HT1080 (cell line): Measurements from ENCODE around the gene CEP72. TPM values are rescaled to one million over a fixed set of nuclear protein-coding genes. Genes with fewer than 3 reads are reported as not detected.
"Not testable (repeated sequence)": the region's sequence is repeated elsewhere in the genome, so short reads cannot be mapped to it uniquely, and the experiment has no call there.

ENCODE experiments used
- DNase-seq: peaks from one replicate; pipeline ENCODE4 v3.0.0-alpha.2; 2015; ENCODE audit warnings: low read depth
- total RNA-seq: library from RNA; depleted of rRNA; stranded (reverse); fragments of >200 nt; shearing (Covaris generic); gene quantifications from 2 replicates; pipeline ENCODE4 v1.2.3, GENCODE V29; 2014

The CEP72 gene
- total RNA-seq, 1 experiment from 2014 or later = 16.0 TPM

DNA sequence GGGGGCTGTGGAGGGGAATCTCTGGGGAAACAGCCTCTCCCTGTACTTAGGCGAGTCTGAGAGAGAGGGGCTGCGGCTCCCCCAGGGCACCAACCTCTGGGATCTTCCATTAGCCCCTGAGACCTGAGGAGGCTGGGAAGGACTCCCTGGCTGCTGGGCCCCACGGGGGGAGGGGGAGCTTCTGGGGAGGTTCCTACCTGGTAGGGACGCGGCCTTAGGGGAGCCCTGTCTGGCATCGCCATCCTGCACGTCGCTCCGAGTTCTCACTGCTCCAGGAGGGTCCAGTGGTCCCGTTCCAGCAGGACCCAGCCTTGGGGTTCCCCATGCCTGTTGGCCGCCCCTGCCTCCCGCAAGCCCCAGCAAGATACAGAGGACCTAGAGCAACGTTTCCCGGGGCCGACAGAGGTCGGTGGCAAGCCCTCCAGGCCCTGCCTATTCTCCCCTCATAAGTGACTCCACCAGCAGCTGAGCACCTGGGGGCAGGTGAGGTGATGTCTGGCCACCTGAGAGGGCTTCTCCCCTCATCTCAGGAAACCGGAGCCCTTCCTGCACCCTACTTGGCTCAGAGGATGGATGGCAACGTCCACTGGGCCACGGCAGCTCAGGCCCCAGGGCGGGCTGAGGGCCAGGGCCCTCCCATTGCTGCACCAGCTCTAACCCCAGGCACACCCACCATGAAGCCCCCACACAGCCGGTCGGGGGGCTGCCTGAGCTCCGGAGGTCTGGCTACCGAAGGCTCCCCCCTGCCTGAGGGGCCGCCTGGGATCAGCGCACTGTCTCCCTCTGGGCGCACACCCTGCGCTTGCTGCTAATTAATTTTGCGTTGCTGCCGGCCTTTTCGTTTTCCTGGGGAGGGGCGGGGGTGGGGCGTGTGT, 58.5 kb downstream of the CEP72 start:
- DNase-seq = no peak

DNA sequence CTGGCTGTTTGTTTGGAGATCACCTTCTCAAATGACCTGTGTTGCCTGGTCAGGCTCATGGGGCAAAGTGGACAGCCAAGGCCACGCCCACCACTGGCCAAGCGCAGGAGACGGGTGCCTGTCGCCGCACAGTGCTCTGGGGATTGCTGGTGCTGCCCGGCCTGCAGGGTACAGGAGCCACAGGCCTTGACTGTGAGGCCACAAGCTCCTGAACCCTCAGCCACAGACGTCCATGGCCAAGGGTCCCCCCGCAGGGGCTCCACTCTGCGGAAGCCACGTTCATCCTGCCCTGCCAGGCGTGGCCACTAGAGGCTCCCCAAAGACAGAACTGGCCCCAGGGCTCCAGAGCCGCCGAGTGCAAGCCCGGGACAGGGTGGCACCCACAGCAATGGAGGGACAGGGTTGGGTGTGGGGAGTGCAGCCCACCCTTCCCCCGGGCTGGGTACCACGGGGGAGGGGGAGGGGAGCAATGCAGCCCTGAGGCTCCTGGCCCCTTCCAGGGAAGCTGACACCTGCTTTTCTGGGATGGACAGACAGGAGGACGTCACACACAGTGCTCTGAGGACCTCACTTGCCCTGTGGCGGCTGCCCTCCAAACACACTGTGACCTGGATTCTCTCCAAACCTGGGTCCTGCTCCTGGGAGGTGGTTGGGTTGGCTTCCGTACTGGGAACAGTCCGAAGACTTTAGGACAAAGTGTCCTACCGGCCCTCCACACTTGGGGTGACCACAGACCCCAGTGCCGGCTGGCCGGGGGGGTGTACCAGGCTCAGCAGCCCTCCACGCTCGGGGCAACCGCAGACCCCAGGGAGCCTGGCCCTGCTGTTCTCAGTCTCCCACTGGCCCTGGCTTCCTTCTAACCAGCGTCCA, 59.6 kb downstream of the CEP72 start:
- peak; percentile 59 for DNase-seq

DNA sequence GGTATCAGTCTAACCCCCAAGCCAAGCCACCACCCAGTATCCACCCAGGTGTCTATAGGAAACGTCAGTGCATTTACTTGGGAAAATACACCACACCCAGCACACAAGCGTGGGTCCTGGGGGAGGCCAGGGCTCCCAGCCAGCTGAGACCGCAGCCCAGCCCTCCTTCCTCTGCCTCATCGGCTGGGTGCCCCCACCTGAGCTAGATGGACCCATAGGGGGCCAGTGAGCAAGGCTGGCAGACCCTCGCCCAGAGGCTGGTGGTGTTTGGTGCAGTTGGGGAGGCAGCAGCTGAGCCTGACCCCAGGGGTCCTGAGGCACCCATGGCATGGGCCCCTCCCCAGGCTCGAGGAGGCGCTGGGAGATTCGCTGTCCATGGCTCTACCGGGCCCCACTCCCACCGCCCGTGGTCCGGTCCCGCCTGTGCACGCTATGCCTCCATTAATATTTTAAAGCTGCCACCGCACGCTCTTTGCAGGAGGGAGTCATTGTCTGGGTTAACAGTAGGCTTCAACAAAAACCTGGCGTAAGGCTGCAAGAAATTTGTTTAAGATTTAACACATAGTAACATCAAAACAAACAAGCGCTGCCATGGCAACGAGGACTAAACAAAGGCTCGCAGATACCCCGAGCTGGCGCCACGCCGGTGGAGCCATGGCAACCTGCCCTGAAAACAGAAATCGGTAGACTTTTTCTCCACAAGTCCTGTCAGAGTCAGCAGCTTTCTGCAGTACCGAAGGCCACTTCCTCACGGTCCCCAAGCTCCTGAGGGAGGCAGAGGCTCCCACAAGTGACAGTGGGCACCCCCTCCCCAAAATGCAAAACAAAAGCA, 60.4 kb downstream of the CEP72 start:
- peak; percentile 87 for DNase-seq

GRCh38 chr5:673161-673830, 61.2 kb downstream of the CEP72 start:
- no peak for DNase-seq

GRCh38 chr5:673831-674629, 61.9 kb downstream of the CEP72 start:
- no peak for DNase-seq

- DNase-seq = no peak
Measured at GRCh38 chr5:674630-675011, 62.5 kb downstream of the CEP72 start.

DNA sequence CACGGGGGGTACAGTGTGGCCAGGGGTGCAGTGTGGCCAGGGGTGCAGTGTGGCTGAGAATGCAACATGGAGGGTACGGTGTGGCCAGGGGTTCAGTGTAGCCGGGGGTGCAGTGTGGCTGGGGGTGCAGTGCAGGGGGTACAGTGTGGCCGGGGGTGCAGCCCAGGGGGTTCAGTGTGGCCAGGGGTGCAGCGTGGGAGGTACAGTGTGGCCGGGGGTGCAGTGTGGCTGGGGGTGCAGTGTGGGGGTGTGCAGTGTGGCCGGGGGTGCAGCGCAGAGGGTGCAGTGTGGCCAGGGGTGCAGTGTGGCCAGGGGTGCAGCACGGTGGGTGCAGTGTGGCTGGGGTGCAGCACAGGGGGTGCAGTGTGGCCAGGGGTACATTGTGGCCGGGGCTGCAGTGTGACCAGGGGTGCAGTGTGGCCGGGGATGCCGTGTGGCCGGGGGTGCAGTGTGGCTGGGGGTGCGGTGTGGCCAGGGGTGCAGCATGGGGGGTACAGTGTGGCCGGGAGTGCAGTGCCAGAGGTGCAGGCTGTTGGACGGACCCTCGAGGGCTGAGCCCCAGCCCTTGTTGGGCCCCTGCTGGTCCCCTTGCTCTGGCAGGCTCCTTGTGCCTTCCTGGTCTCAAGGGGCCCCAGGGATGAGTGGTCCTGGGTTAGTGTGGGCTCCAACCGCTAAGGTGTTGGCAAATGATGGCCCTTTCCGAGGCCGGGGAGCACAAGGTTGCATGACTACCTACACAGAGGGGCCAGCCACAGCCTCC, 63.2 kb downstream of the CEP72 start:
- no peak for DNase-seq

GRCh38 chr5:675871-676698, 63.9 kb downstream of the CEP72 start:
- no peak for DNase-seq

- no peak for DNase-seq
Measured at GRCh38 chr5:676699-677076, 64.5 kb downstream of the CEP72 start.

GRCh38 chr5:677131-678101, 65.3 kb downstream of the CEP72 start:
- no peak for DNase-seq

DNA sequence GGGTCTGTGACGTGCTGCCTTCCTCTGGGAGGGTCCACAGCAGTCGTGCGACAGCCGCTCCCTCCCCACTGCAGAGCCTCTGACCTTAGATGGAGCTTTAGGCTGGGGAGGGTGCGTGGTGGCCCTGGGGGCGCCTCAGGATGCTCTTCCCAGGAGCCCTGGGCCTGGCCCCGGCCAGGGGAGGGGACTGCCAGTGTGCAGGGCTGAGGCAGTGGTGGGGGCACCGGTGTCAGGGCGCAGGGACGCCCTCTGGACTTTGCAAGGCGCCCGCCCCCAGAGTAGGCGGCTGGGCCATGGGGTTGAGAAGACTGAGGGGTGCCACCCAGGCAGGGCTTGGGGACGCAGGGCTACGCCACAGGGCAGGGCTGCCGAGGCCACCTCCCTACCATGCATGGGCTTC, 66.4 kb downstream of the CEP72 start:
- DNase-seq = not testable (repeated sequence)

- not testable (repeated sequence) for DNase-seq
Measured at GRCh38 chr5:679166-679895, 67.2 kb downstream of the CEP72 start.

DNA sequence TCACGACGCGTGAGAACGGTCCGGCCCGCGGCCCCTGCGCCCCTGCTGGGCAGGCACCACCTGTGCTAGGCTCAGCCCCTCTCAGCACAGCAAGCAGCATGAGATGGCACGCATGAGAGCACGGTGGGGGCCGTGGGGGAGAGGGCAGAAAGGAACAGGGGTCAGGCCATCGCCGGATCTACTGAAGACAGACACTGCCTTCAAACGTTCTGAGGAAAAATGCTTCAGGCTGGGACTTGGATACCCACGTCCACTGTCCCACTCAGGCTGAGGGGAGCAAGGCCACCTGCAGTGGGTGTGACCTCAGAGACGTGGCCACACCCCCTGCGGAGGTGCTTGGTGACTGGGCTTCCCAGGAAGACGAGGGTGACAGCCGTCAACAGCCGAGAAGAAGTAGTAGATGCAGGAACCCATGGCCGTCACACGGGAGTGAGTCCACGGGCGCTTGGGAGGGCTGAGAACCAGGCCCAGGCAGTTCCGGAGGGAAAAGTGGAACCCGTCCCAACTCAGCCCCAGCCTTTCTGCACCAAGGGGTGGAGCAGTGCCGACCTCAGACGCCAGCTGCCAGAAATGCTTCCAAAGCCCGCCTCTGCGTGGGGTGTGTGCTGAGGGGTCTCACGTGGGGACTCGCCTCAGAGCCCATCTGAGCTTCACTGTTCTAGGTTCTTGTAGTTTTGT, 68.1 kb downstream of the CEP72 start:
- not testable (repeated sequence) for DNase-seq

- DNase-seq = not testable (repeated sequence)
Measured at GRCh38 chr5:680836-681235, 68.7 kb downstream of the CEP72 start.

DNA sequence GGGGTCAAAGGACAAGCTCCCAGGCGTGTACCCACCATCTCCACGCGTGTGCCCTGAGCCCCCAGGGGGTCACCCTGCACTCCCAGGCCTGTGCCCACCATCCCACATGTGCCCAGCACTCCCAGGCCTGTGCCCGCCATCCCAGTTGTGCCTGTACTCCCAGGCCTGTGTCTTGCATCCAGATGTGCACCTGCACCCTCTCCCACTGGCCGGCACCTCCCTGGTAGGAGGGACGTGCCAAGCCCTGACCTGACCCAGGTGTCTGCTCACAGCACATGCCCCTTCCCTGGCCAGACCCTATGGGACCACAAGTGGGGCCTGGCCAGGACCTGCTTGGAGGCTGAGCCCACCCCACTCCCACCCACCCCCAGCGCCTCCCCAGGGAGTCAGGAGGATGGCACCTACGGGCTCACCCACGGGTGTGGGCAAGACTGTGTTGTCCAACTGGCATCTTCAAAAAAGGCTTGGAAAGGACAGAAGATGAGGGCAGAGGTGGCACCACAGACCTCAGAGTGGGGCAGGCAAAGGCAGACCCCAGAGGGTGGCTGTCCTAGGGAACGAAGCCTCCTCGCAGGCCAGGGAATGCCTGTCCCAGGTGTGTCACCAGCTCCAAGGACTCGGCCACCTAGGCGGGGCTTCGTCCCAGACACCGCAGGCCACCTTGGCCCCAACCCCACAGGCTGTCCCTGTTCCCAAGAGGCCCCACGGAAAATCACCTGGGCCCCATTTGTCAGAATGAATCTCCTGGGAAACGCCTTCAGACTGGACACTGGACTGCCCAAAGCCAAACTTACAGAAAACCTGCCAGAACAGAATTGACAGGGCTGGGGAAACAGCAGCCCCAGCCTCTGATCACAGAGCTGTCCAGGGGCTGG, 69.4 kb downstream of the CEP72 start:
- DNase-seq = not testable (repeated sequence)
